Superior temporal gyrus (tissue), 1 donor: Measurements from ENCODE around the gene CLEC19A.

Experiments
- DNase-seq: peaks from one replicate; pipeline ENCODE4 v3.0.0-alpha.2; 2016; ENCODE audit errors: extremely low spot score

The CLEC19A gene

DNA sequence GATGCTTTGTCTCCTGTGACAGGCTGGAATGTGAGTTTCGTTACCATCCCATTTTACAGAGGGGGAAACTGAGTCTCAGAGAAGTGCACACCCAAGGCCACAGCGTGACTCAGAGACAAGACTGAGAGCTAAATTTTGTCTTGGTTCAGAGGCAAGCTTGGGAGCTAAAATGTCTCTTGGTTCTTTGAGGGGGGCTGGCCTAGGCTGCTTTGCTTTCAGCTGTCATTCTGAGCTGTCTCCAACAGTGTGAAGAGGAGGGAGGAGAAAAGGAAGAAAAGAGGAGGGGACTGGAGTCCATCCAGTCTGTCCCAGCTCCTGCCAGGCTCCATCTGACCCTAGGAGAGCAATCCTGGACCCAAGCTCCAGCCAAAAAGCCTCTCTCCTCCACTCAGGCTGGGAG is at the start of gene CLEC19A:
CLEC19A (plus strand) TSS at position 301 of the 400 bp plus-strand sequence. CDS start 121 bp downstream, outside the sequence.
- no peak for DNase-seq

- DNase-seq, result no peak
These were observed 49.6 kb upstream of the CLEC19A start for GRCh38 chr16:19235886-19236285.

GRCh38 chr16:19236561-19237209 is 48.8 kb upstream of the CLEC19A start:
- DNase-seq, result no peak

- DNase-seq, result no peak
These were observed 47.1 kb upstream of the CLEC19A start for GRCh38 chr16:19238406-19238805.

DNA sequence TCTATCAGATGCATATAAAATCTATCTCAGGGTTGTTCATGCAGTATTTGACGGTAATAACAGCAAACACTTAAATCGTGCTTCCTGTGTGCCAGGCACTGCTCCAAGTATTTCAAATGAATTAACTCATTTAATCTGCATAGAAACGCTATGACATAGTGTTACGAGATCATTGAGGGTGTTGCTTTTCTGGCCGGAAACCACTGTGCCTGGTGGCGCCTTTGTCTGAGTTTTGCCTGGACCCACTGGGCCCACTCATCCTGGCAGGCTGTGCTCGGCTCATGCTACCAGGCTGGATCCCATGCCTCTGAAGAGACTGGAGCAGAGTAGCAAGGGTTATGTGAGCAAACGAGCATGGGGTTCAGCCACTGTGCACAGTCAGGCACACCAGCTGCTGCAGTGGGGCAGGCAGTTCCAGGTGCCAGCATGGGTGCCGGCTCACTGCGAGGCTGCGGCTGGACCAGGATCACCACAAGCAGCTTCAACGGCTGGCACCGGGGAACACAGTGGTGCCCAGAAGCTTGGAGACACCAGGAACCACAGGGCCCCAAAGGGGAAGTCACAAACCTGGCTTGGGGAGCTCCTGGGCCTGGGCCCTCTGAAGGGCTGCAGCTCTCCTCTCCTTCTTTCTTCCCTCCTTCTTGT is 45.9 kb upstream of the CLEC19A start:
- DNase-seq, result no peak

DNA sequence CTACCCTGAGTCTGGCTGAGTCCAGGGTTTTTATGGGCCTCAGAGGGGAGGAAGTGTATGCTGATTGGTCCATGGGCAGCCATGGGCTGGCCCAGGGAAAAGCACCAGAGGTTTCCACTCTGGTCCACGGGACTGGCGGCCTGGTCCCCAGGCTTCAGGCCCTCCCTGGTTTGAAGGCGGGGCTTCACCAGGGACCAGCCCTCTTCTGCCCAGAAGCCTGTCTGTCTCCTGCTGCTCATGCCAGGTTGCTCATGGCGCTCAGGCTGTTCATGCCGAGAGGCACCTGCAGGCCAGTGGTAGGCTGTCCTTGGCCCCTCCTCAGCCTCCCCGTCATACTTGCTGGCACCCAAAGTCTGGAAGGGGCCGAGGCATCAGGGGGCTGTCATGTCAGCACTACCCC is 45.0 kb upstream of the CLEC19A start:
- DNase-seq, result no peak

- DNase-seq, result no peak
These were observed 44.0 kb upstream of the CLEC19A start for GRCh38 chr16:19241512-19241911.

DNA sequence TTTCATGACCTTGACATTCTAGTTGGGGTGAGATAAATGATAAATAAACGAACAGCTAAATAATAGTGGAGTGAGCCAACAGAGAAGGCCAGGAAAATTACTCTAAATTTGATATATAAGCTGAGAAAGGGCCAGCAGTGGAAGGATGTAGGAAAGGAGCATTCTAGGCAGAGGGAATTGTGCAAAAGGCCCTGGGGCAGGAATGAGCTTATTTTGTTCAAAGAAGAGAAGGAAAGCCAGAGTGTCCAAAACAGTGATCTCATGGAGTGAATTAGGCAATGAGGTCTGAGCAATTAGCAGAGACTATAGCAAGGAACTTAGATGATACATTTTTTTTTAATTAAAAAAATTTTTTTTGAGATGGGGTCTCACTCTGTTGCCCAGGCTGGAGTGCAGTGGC is 43.3 kb upstream of the CLEC19A start:
- DNase-seq, result no peak

DNA sequence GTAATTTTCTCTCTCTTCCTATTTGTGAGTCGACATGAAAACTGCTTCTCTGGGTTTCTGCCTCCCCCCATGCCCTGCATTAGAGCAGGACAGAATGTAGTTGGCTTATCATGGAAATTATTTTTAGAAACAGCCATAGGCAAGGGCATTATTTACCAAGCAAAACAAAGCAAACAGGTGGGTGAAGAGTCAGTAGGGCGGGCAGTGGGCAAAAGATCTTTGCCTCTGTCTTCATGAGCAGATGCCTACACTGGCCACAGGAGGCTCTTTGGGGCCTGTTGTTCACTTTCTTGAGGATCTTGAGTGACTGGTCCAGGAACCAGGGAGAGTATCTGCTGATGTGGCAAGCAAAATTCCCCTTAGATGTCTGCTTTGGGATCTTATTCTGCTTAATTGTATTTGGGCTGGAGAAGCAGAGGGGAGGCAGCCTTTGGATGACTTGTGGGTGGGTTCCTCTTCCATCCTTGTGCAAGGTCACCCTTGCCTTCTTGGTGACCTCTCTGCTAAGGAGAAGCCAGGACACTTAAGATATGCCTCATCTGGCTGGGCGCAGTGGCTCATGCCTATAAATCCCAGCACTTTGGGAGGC is 42.5 kb upstream of the CLEC19A start:
- DNase-seq, result no peak

DNA sequence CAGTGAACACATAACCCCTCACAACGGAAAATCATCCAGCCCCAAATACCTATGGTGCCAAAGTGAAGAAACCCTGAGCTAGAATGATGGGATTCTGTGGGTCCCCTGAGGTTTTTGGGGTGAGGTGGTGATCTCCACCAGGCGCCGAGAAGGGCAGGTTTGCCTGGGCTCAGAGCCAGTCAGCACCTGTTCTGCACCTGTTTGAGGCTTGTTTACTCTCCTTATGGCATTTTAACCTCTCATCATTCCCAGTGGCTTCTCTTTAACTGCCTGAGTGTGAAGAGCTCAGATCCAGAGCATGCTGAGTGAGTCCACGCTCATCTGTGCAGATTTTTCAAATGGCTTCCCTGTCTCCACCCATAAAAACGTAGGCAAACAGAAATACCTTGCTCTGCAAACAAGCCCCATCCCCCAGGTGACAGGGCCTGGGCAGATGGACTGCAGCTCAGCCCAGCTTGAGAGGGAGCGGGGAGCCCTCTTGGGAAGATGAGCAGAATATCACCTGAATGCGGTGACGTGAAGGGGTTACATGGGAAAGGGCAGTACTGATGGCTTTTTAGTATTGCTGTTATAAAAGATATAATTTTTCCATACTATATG is 40.1 kb upstream of the CLEC19A start:
- DNase-seq, result no peak

GRCh38 chr16:19252904-19253303 is 32.6 kb upstream of the CLEC19A start:
- DNase-seq, result no peak

DNA sequence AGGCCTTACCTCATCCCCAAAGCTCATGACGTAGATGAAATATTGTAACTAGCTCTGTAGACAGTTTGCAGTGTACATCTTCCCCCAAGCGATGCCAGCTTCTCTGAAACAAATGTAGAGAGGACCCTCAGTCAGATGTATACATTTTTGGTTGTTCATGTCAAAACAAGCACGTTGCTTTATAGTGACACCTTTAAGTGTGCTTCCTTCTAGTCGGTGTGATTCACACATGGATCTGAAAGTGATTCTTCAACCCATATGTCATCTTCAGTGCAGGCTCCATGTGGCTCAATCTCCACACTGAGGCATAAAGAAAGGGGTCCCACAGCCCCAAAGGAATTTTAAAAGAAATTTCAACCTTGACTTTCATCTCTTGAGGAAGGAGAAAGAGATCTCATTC is 30.9 kb upstream of the CLEC19A start:
- DNase-seq, result no peak

- DNase-seq, result no peak
These were observed 21.3 kb upstream of the CLEC19A start for GRCh38 chr16:19264123-19264673.

DNA sequence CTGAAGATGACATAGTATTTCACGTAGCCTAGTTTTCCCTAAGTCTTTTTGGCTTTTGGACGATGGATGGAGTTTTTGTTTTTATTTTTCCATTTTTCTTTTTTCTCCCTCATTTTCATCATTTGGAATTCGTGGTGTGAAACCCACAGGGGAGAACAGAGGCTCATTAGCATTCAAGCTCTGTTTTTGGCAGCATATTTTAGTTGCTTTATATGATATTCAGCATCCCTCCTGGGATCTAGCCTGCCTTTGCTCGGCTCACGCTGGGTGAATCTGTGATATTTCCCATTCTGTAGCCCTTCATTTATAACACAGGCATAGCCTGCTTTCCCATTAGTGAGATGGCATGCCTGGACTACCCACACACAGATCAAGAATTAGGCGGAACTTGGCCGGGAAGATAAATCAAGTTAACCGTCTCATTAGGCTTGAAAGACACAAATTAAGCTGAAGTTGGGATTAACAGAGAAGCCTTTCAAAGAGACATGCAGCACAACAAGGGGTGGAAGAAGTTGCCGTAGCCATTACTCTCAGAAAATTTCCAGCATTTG is 20.1 kb upstream of the CLEC19A start:
- DNase-seq, result peak; percentile 25

DNA sequence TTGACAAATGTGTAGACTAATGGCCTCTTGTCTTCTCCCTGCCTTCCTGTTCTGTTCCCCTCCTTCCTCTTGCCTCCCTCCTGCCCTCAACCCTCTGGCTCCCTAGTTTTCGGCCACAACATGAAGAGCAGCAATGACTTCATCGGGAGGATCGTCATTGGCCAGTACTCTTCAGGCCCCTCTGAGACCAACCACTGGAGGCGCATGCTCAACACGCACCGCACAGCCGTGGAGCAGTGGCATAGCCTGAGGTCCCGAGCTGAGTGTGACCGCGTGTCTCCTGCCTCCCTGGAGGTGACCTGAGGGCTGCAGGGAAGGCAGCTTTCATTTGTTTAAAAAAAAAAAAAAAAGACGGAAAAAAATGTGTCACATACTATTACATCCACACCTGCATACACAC is 18.8 kb upstream of the CLEC19A start:
- DNase-seq, result no peak

DNA sequence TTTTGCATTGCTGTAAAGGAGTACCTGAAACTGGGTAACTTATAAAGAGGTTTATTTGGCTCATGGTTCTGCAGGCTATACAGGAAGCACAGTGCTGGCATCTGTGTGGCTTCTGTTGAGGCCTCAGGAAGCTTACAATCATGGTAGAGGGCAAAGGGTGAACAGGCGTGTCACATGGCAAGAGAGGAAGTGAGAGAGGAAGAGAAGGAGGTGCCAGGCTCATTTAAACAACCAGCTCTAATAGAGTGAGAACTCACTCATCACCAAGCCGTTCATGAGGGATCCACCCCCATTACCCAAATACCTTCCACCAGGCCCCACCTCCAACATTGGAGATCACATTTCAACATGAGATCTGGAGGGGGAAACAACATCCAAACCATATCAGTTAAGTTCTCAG is 16.4 kb upstream of the CLEC19A start:
- no peak for DNase-seq

DNA sequence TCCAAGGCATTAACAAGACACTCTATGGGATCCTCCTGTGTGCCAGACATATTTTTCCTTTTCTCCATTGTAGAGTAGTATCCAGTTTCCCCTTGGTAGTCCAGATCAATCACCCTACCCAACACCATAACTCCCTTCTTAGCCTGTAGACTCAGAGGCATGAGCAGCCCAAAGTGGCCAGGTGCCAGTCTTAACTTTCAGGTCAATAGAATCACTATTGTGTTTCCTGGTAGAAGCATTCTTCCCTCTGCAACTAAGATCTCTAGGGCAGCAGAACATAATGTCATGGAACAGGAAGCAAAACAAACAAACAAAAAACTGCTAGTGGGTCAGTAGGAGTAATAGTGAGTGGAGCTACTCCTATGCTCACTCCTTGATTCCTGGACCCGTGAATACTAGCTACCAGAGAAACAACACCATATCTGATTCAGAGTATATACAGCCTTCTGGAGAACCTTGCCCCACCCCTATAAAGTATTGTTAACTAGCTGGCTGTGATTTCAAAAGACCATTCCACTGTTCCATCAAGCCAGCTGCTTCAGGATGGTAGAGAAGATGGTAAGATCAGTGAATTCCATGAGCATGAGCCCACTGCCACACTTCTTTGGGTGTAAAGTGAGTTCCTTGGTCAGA is 11.2 kb upstream of the CLEC19A start:
- DNase-seq, result no peak

GRCh38 chr16:19278403-19278802 is 7.1 kb upstream of the CLEC19A start:
- no peak for DNase-seq

DNA sequence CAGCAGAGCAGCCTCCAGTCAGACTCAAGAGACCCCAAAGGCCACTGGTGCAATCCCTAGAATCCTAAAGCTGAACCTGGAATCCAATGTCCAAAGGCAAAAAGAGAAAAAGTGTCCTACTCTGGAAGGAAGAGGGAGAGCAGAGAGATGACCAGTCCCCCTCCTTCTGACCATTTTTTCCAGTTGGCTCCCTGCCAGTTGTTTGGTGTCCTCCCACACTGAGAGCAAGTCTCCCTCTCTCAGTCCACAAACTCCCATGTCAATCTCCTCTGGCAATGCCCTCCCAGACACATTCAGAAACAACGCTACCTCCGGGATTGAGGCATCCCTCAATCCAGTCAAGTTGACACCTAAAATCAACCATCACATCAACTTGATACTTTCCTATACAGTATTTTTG is 4.3 kb upstream of the CLEC19A start:
- DNase-seq, result no peak

DNA sequence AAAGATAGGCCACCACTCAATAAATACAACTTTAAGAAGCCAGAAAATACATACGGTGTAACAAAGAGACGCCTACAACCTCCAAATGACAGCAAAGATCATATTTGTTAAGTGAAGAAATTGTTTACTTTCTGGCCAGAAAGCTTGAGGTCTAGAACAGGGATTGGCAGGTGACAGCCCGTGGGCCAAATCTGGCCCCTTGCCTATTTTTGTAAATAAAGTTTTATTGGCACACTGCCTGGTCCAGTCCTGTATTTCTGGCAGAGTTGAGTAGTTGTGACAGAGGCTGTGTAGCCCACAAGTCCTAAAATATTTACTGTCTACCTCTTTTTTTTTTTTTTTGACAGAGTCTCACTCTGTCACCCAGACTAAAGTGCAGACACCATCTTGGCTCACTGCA is 3.4 kb upstream of the CLEC19A start:
- no peak for DNase-seq

GRCh38 chr16:19283637-19284036 is 1.9 kb upstream of the CLEC19A start:
- no peak for DNase-seq

- DNase-seq, result peak; percentile 80
These were observed 1.3 kb upstream of the CLEC19A start for GRCh38 chr16:19284207-19284606.
